ENCODE measurements around the gene ADCY5. TPM values are rescaled to one million over a fixed set of nuclear protein-coding genes. Genes with fewer than 3 reads are reported as not detected.

Gene ADCY5
- total RNA-seq, 1 donor from 2014 or later, result 6.8 TPM

DNA sequence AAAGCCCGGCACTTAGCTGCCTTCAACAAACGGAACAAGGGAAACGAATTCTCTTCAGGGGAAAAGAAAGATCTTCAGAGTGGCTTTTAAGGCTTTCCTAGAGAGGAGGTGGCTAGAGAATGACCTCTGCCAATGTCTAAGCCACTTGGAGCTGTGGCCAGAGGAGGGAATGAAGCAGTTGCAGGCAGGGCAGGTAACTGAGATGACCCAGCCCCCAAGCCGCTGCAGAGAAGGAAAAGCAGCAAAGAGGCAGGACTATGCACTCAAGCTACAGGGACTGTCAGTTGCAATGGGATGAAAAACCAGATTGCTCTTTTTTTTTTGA is 133.7 kb downstream of the ADCY5 start:
- Histone ChIP-seq H3K36me3 (ENCODE audit: control insufficient read depth in 3 of 3, insufficient read depth in 3 of 3, low read length in 3 of 3) (no peaks in the 10 kb centered on the region), H3K9ac (ENCODE audit: low read depth in 1 of 3, low read length in 3 of 3) (no peak overlapping the region), H3K4me1 (ENCODE audit: control insufficient read depth in 3 of 3, insufficient read depth in 3 of 3, low read length in 3 of 3) (no peaks in the 10 kb centered on the region), H3K9me3 (ENCODE audit: control insufficient read depth in 3 of 3, low read length in 3 of 3) (no peaks in the 10 kb centered on the region), H3K27ac (ENCODE audit: low read depth, low read length) (no peak overlapping the region), H3K27me3 (ENCODE audit: control insufficient read depth in 3 of 3, insufficient read depth in 3 of 3, low read length in 3 of 3) (peaks cover 15 to 29% (median 26%) of the 10 kb centered on the region in 3 donors), H3K4me3 (ENCODE audit: low read length in 3 of 3) (no peak overlapping the region)

DNA sequence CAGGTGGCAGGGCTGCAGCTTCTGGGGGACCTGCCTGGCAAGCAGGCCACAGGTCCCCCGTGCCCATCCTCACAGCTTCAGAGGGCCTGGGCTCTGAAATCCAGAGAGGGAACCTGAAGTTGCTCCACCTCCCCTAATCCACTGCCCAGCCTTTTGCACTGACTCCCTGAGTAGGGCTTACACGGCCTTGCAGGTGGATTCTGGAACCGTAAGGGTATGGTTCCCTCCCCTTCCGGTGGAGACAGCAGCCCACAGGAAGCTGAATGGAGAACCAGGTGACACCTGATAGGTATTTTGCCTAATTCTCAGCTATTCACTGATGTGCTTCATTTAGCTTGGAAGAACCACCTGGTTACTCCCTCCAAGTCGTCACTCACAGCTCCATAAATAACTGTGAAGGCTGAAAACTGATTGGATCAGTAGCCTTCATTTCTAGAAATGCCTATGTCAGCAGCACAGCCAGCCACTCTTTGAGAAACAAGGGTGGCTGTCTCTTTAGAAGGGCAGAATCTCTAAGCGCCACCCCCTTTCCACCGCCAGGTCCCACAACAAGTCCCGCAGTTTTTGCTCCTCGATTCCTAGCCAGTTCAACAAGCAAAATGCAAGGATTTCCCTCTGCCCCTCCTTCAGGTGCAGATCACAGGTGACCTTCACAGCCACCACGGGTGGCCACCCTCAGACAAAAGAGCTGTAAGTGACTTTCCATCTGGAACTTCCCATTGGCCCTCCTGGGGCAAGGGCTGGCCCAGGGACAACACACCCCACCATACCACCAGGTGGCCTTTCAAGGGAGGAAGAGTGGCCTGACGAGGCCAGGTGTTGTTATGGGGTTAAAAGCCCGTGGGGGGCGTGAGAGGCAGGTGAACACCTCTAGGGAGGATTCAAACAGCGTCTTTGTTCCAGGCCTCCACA is 134.3 kb downstream of the ADCY5 start:
- no peaks in the 10 kb centered on the region for H3K36me3 ChIP-seq (ENCODE audit: control insufficient read depth in 3 of 3, insufficient read depth in 3 of 3, low read length in 3 of 3)
- H3K27ac ChIP-seq (ENCODE audit: low read depth, low read length), result no peak overlapping the region
- peaks cover 15 to 26% (median 23%) of the 10 kb centered on the region in 3 donors for H3K27me3 ChIP-seq (ENCODE audit: control insufficient read depth in 3 of 3, insufficient read depth in 3 of 3, low read length in 3 of 3)
- no peaks in the 10 kb centered on the region for H3K4me1 ChIP-seq (ENCODE audit: control insufficient read depth in 3 of 3, insufficient read depth in 3 of 3, low read length in 3 of 3)
- no peak overlapping the region for H3K9ac ChIP-seq (ENCODE audit: low read depth in 1 of 3, low read length in 3 of 3)
- no peaks in the 10 kb centered on the region for H3K9me3 ChIP-seq (ENCODE audit: control insufficient read depth in 3 of 3, low read length in 3 of 3)
- H3K4me3 ChIP-seq (ENCODE audit: low read length in 3 of 3), result no peak overlapping the region

- Histone ChIP-seq H3K27me3 (ENCODE audit: control insufficient read depth in 3 of 3, insufficient read depth in 3 of 3, low read length in 3 of 3) (peaks cover 15 to 25% (median 22%) of the 10 kb centered on the region in 3 donors), H3K36me3 (ENCODE audit: control insufficient read depth in 3 of 3, insufficient read depth in 3 of 3, low read length in 3 of 3) (no peaks in the 10 kb centered on the region), H3K27ac (ENCODE audit: low read depth, low read length) (no peak overlapping the region), H3K4me3 (ENCODE audit: low read length in 3 of 3) (no peak overlapping the region), H3K9ac (ENCODE audit: low read depth in 1 of 3, low read length in 3 of 3) (no peak overlapping the region), H3K9me3 (ENCODE audit: control insufficient read depth in 3 of 3, low read length in 3 of 3) (no peaks in the 10 kb centered on the region), H3K4me1 (ENCODE audit: control insufficient read depth in 3 of 3, insufficient read depth in 3 of 3, low read length in 3 of 3) (no peaks in the 10 kb centered on the region)
Observed at GRCh38 chr3:123313889-123314288, 135.0 kb downstream of the ADCY5 start.

- Histone ChIP-seq H3K4me3 (ENCODE audit: low read length in 3 of 3) (no peak overlapping the region), H3K27ac (ENCODE audit: low read depth, low read length) (no peak overlapping the region), H3K9me3 (ENCODE audit: control insufficient read depth in 3 of 3, low read length in 3 of 3) (no peaks in the 10 kb centered on the region), H3K9ac (ENCODE audit: low read depth in 1 of 3, low read length in 3 of 3) (no peak overlapping the region), H3K27me3 (ENCODE audit: control insufficient read depth in 3 of 3, insufficient read depth in 3 of 3, low read length in 3 of 3) (peaks cover 15 to 18% (median 16%) of the 10 kb centered on the region in 3 donors), H3K36me3 (ENCODE audit: control insufficient read depth in 3 of 3, insufficient read depth in 3 of 3, low read length in 3 of 3) (no peaks in the 10 kb centered on the region), H3K4me1 (ENCODE audit: control insufficient read depth in 3 of 3, insufficient read depth in 3 of 3, low read length in 3 of 3) (no peaks in the 10 kb centered on the region)
Observed at GRCh38 chr3:123312331-123313265, 136.3 kb downstream of the ADCY5 start.

DNA sequence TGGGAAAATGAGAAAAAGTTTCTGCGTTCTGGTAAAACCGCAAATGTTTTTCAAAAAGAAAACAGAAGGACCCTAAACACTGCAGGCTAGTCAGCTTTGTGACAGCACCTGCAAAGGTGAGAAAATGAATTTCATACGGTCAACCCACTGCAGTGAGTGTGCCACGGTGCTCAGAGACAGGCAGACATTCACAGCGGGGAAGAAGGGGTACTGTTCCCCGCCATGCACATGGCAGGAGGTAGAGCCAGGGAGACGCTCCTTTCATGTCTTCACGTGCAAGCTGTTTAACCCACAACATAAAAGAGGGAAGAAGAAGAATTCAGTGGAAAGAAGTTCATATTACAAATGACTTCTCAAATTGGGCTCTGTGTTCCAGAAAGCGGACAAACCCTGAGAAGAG is 137.7 kb downstream of the ADCY5 start:
- H3K9me3 ChIP-seq (ENCODE audit: control insufficient read depth in 3 of 3, low read length in 3 of 3), result no peaks in the 10 kb centered on the region
- H3K27me3 ChIP-seq (ENCODE audit: control insufficient read depth in 3 of 3, insufficient read depth in 3 of 3, low read length in 3 of 3), result peaks cover 15 to 18% (median 16%) of the 10 kb centered on the region in 3 donors
- no peaks in the 10 kb centered on the region for H3K4me1 ChIP-seq (ENCODE audit: control insufficient read depth in 3 of 3, insufficient read depth in 3 of 3, low read length in 3 of 3)
- H3K9ac ChIP-seq (ENCODE audit: low read depth in 1 of 3, low read length in 3 of 3), result no peak overlapping the region
- no peak overlapping the region for H3K27ac ChIP-seq (ENCODE audit: low read depth, low read length)
- no peaks in the 10 kb centered on the region for H3K36me3 ChIP-seq (ENCODE audit: control insufficient read depth in 3 of 3, insufficient read depth in 3 of 3, low read length in 3 of 3)
- H3K4me3 ChIP-seq (ENCODE audit: low read length in 3 of 3), result no peak overlapping the region

DNA sequence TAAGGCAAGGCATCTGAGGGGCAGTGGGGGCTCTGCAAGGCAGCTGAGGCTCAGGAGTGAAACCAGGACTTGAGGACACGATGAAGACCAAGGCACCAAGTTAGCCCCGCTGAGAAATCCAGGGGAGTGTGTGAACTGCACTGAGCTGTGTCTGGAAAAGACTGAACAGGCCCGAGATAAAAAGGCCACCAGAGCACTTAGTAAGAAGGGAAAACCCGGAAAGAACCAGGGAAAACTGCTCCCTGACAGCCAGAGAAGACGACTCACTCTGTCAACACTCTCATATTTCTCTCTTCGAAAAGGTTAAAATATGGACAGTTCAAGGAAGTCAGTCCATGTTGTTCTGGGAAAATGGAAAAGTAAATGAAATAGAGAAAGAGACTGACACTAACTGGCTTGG is 138.1 kb downstream of the ADCY5 start:
- H3K36me3 ChIP-seq (ENCODE audit: control insufficient read depth in 3 of 3, insufficient read depth in 3 of 3, low read length in 3 of 3), result no peaks in the 10 kb centered on the region
- H3K9ac ChIP-seq (ENCODE audit: low read depth in 1 of 3, low read length in 3 of 3), result no peak overlapping the region

GRCh38 chr3:123310186-123310585 is 138.7 kb downstream of the ADCY5 start:
- no peaks in the 10 kb centered on the region for H3K4me1 ChIP-seq (ENCODE audit: control insufficient read depth in 3 of 3, insufficient read depth in 3 of 3, low read length in 3 of 3)
- no peak overlapping the region for H3K27ac ChIP-seq (ENCODE audit: low read depth, low read length)
- H3K4me3 ChIP-seq (ENCODE audit: low read length in 3 of 3), result no peak overlapping the region
- H3K9ac ChIP-seq (ENCODE audit: low read depth in 1 of 3, low read length in 3 of 3), result no peak overlapping the region
- H3K9me3 ChIP-seq (ENCODE audit: control insufficient read depth in 3 of 3, low read length in 3 of 3), result no peaks in the 10 kb centered on the region
- H3K36me3 ChIP-seq (ENCODE audit: control insufficient read depth in 3 of 3, insufficient read depth in 3 of 3, low read length in 3 of 3), result no peaks in the 10 kb centered on the region
- H3K27me3 ChIP-seq (ENCODE audit: control insufficient read depth in 3 of 3, insufficient read depth in 3 of 3, low read length in 3 of 3), result peaks cover 15 to 16% (median 16%) of the 10 kb centered on the region in 3 donors

More for the DNA sequence above, 138.1 kb downstream of the ADCY5 start:
- H3K4me3 ChIP-seq (ENCODE audit: low read length in 3 of 3), result no peak overlapping the region
- no peaks in the 10 kb centered on the region for H3K4me1 ChIP-seq (ENCODE audit: control insufficient read depth in 3 of 3, insufficient read depth in 3 of 3, low read length in 3 of 3)
- no peaks in the 10 kb centered on the region for H3K9me3 ChIP-seq (ENCODE audit: control insufficient read depth in 3 of 3, low read length in 3 of 3)
- no peak overlapping the region for H3K27ac ChIP-seq (ENCODE audit: low read depth, low read length)
- peaks cover 15 to 18% (median 16%) of the 10 kb centered on the region in 3 donors for H3K27me3 ChIP-seq (ENCODE audit: control insufficient read depth in 3 of 3, insufficient read depth in 3 of 3, low read length in 3 of 3)

DNA sequence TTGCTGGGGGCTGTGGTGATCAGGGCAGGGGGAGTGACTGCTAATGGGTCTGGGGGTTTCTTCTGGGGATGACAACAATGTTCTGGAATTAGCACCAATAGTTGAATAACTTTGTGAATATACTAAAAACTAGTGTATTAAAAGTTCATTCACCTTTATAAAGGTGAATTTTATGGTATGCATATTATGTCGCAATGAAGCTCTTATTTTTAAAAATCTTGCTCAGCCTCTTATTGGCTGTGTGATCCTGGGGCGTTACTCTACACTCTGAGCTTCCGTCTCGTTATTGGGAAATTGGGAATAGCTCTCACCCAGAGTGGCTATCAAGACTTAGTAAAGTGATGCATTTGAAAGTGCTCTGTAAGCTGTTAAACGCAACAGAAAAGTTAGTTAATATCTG is 141.8 kb downstream of the ADCY5 start:
- no peaks in the 10 kb centered on the region for H3K36me3 ChIP-seq (ENCODE audit: control insufficient read depth in 3 of 3, insufficient read depth in 3 of 3, low read length in 3 of 3)
- no peaks in the 10 kb centered on the region for H3K4me1 ChIP-seq (ENCODE audit: control insufficient read depth in 3 of 3, insufficient read depth in 3 of 3, low read length in 3 of 3)

DNA sequence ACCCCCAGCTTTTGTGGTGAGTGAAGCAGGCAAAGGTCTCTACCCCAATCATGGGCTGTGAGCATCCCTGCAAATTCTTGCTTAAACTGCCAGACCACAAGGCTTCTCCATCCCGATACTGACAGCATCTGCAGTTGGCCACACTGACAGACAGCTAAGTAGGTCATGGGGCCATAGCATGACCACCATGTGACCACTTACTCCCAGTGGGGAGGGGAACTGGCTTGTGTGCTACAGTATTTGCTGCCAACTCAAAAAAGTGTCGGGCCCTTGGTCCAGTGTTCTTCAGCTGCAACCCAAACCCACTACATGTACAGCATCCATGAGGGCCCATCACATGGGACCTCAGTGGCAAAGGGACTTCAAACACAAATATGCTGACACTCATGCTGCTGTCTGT is 143.7 kb downstream of the ADCY5 start:
- H3K4me3 ChIP-seq (ENCODE audit: low read length in 3 of 3), result no peak overlapping the region
- H3K9ac ChIP-seq (ENCODE audit: low read depth in 1 of 3, low read length in 3 of 3), result no peak overlapping the region
- H3K27me3 ChIP-seq (ENCODE audit: control insufficient read depth in 3 of 3, insufficient read depth in 3 of 3, low read length in 3 of 3), result peaks cover 0 to 8% (median 3%) of the 10 kb centered on the region in 3 donors
- H3K9me3 ChIP-seq (ENCODE audit: control insufficient read depth in 3 of 3, low read length in 3 of 3), result no peaks in the 10 kb centered on the region
- no peaks in the 10 kb centered on the region for H3K36me3 ChIP-seq (ENCODE audit: control insufficient read depth in 3 of 3, insufficient read depth in 3 of 3, low read length in 3 of 3)
- no peaks in the 10 kb centered on the region for H3K4me1 ChIP-seq (ENCODE audit: control insufficient read depth in 3 of 3, insufficient read depth in 3 of 3, low read length in 3 of 3)
- no peak overlapping the region for H3K27ac ChIP-seq (ENCODE audit: low read depth, low read length)

More for the DNA sequence above, 141.8 kb downstream of the ADCY5 start:
- Histone ChIP-seq H3K9me3 (ENCODE audit: control insufficient read depth in 3 of 3, low read length in 3 of 3) (no peaks in the 10 kb centered on the region), H3K27ac (ENCODE audit: low read depth, low read length) (no peak overlapping the region), H3K4me3 (ENCODE audit: low read length in 3 of 3) (no peak overlapping the region), H3K9ac (ENCODE audit: low read depth in 1 of 3, low read length in 3 of 3) (no peak overlapping the region), H3K27me3 (ENCODE audit: control insufficient read depth in 3 of 3, insufficient read depth in 3 of 3, low read length in 3 of 3) (peaks cover 0 to 3% (median 3%) of the 10 kb centered on the region in 3 donors)

All from skeletal muscle tissue (tissue), 4 donors.